Sigmoid colon (tissue), 7 donors: Measurements from ENCODE around the gene KRTAP6-1. TPM values are rescaled to one million over a fixed set of nuclear protein-coding genes. Genes with fewer than 3 reads are reported as not detected.
A peak's percentile ranks its signal among the peaks of the same experiment; 100 is the strongest.

ENCODE experiments used
- DNase-seq: peaks from one replicate; pipeline ENCODE4 v3.0.0-alpha.2; 2019
- H3K27ac ChIP-seq, 4 donors: fragments of 200-600 bp; sonication (generic); one replicate each; pipeline ENCODE4 v1.5.1; 2016 to 2019; ENCODE audit warnings: mild to moderate bottlenecking in 1 of 4
- H3K27me3 ChIP-seq, 3 donors: fragments of 200-600 bp; sonication (generic); one replicate each; pipeline ENCODE4 v1.5.1; 2019; ENCODE audit warnings: mild to moderate bottlenecking in 1 of 3
- H3K36me3 ChIP-seq, 4 donors: fragments of 200-600 bp; sonication (generic); one replicate each; pipeline ENCODE4 v1.5.1; 2016 to 2019
- H3K4me1 ChIP-seq, 4 donors: fragments of 200-600 bp; sonication (generic); one replicate each; pipeline ENCODE4 v1.5.1; 2017 to 2019
- H3K4me3 ChIP-seq, 4 donors: fragments of 200-600 bp; sonication (generic); one replicate each; pipeline ENCODE4 v1.5.1; 2017 to 2019; ENCODE audit warnings: mild to moderate bottlenecking in 2 of 4, moderate library complexity in 1 of 4
- H3K9me3 ChIP-seq, 4 donors: fragments of 200-600 bp in 3 of 4; sonication (generic) in 3 of 4; one replicate each; pipeline versions ENCODE4 v1.5.1 to v1.6.1; 2013 to 2019
- CTCF ChIP-seq, 4 experiments: fragments of 450-650 bp in 3 of 4; fragments of 200-600 bp in 1 of 4; IDR thresholded peaks; one replicate each; pipeline ENCODE4 v1.5.1; 2016 to 2019; ENCODE audit warnings: antibody characterized with exemption in 4 of 4, mild to moderate bottlenecking in 3 of 4, moderate library complexity in 2 of 4
- EP300 ChIP-seq, 4 donors: sonication (generic); formaldehyde crosslinking; IDR thresholded peaks; one replicate each; pipeline ENCODE4 v1.6.1; 2017; ENCODE audit warnings: antibody characterized with exemption in 4 of 4
- POLR2A ChIP-seq, 2 donors: fragments of 450-650 bp; IDR thresholded peaks; one replicate each; pipeline ENCODE4 v1.6.1; 2016; ENCODE audit warnings: antibody characterized with exemption in 2 of 2, mild to moderate bottlenecking in 2 of 2, moderate library complexity in 2 of 2
- POLR2AphosphoS5 ChIP-seq, 4 donors: sonication (generic); formaldehyde crosslinking; IDR thresholded peaks; one replicate each; pipeline ENCODE4 v1.6.1; 2017; ENCODE audit warnings: antibody characterized with exemption in 4 of 4
- WGBS, 2 donors: extraction: QIAGEN DNeasy Blood & Tissue Kit; methylation state at CpG; one replicate each; pipeline ENCODE4 v1.1.7; 2013; 5-methylcytosine and 5-hydroxymethylcytosine counted together
- intact Hi-C: fragments of 100-400 bp; cut with DNase I; formaldehyde crosslinking; loops from one replicate; pipeline ENCODE4 v1.15.1; 2023
- polyA plus RNA-seq, 3 donors: library from polyadenylated mRNA; stranded (reverse); fragments of 200-250 nt; gene quantifications; one replicate each; pipeline ENCODE4 v1.2.3, GENCODE V29; 2013
- total RNA-seq, 4 donors: library from RNA; depleted of rRNA; stranded (reverse); fragments of >200 nt; gene quantifications; one replicate each; pipeline ENCODE4 v1.1.0, GENCODE V29; 2016
- donor health status: healthy with polysubstance abuse.
- donor health status: Bipolar disorder and iron deficiency.
- donor health status: healthy.

KRTAP6-1 gene
- total and polyA plus RNA-seq, 7 donors, result not detected

- TF ChIP-seq POLR2A (IDR thresholded peaks at IDR 0.05), result no peak
- TF ChIP-seq POLR2AphosphoS5 (IDR thresholded peaks at IDR 0.05), result no peak
- no peak for TF ChIP-seq CTCF (IDR thresholded peaks at IDR 0.05)
- no peak for TF ChIP-seq EP300 (IDR thresholded peaks at IDR 0.05)
- Histone ChIP-seq H3K36me3 (no peaks in the 10 kb centered on the region), H3K4me1 (no peaks in the 10 kb centered on the region), H3K4me3 (no peak within 1 kb of the TSS), H3K9me3 (no peaks in the 10 kb centered on the region), H3K27me3 (no peaks in the 10 kb centered on the region), H3K27ac (no peak within 1 kb of the TSS)
- intact Hi-C loops, result no loop called here
- 86 to 95% methylated on average over 1 of the region's 1 CpG for WGBS, 2 donors
- DNase-seq, result no peak
These were observed 21.2 kb upstream of the KRTAP6-1 start, which contains the start of gene KRTAP20-2 for GRCh38 chr21:30634906-30635305. Gene KRTAP20-2 (plus strand): TSS chr21:30635206. CDS start chr21:30635264, 58 bp downstream.

GRCh38 chr21:30629200-30629599 lies 15.5 kb upstream of the KRTAP6-1 start:
- H3K27me3 ChIP-seq, result no peaks in the 10 kb centered on the region
- intact Hi-C loops, result no loop called here
- 68 to 75% methylated on average over 1 of the region's 1 CpG for WGBS, 2 donors
- H3K4me3 ChIP-seq, result no peak overlapping the region
- H3K4me1 ChIP-seq, result no peaks in the 10 kb centered on the region
- TF ChIP-seq EP300 (IDR thresholded peaks at IDR 0.05) (no peak), POLR2AphosphoS5 (IDR thresholded peaks at IDR 0.05) (peak in 1 of 4 donors; percentile 21)
- no peaks in the 10 kb centered on the region for H3K9me3 ChIP-seq
- DNase-seq, result no peak
- no peaks in the 10 kb centered on the region for H3K36me3 ChIP-seq
- H3K27ac ChIP-seq, result no peak overlapping the region

- WGBS, 2 donors, result 78 to 88% methylated on average over 4 of the region's 4 CpGs
These were observed 14.4 kb upstream of the KRTAP6-1 start for GRCh38 chr21:30628109-30628508.

GRCh38 chr21:30625449-30626165 lies 11.9 kb upstream of the KRTAP6-1 start:
- intact Hi-C loops, result no loop called here
- H3K27ac ChIP-seq, result no peak overlapping the region
- no peaks in the 10 kb centered on the region for H3K4me1 ChIP-seq
- 66 to 72% methylated on average over 4 of the region's 4 CpGs for WGBS, 2 donors
- no peaks in the 10 kb centered on the region for H3K9me3 ChIP-seq
- no peak overlapping the region for H3K4me3 ChIP-seq
- no peaks in the 10 kb centered on the region for H3K36me3 ChIP-seq
- no peak for TF ChIP-seq POLR2A (IDR thresholded peaks at IDR 0.05)
- no peak for TF ChIP-seq POLR2AphosphoS5 (IDR thresholded peaks at IDR 0.05)
- TF ChIP-seq CTCF (IDR thresholded peaks at IDR 0.05), result no peak
- TF ChIP-seq EP300 (IDR thresholded peaks at IDR 0.05), result no peak
- H3K27me3 ChIP-seq, result no peaks in the 10 kb centered on the region
- DNase-seq, result no peak

More at GRCh38 chr21:30628109-30628508, 14.4 kb upstream of the KRTAP6-1 start:
- Histone ChIP-seq H3K27ac (no peak overlapping the region), H3K9me3 (no peaks in the 10 kb centered on the region), H3K36me3 (no peaks in the 10 kb centered on the region), H3K27me3 (no peaks in the 10 kb centered on the region), H3K4me1 (no peaks in the 10 kb centered on the region), H3K4me3 (no peak overlapping the region)
- DNase-seq, result no peak
- no peak for TF ChIP-seq CTCF (IDR thresholded peaks at IDR 0.05)
- intact Hi-C loops, result no loop called here

GRCh38 chr21:30623362-30623761 lies 9.6 kb upstream of the KRTAP6-1 start:
- H3K4me1 ChIP-seq, result no peaks in the 10 kb centered on the region
- DNase-seq, result no peak
- intact Hi-C loops, result no loop called here
- no peak overlapping the region for H3K4me3 ChIP-seq
- 85 to 94% methylated on average over 3 of the region's 3 CpGs for WGBS, 2 donors
- H3K9me3 ChIP-seq, result no peaks in the 10 kb centered on the region
- H3K27me3 ChIP-seq, result no peaks in the 10 kb centered on the region
- H3K27ac ChIP-seq, result no peak overlapping the region
- H3K36me3 ChIP-seq, result no peaks in the 10 kb centered on the region
- TF ChIP-seq POLR2AphosphoS5 (IDR thresholded peaks at IDR 0.05), result no peak
- TF ChIP-seq CTCF (IDR thresholded peaks at IDR 0.05), result no peak
- no peak for TF ChIP-seq EP300 (IDR thresholded peaks at IDR 0.05)
- no peak for TF ChIP-seq POLR2A (IDR thresholded peaks at IDR 0.05)
